ENCODE measurements around the gene TLK1.

TLK1 gene

GRCh38 chr2:171160119-171160955, at the start of gene TLK1:
Gene TLK1, minus strand, starts transcription at chr2:171160893. Its CDS starts 465 bp downstream, at chr2:171160428.
- DNase-seq: peak; percentile 70

GRCh38 chr2:171210216-171210863, 49.6 kb upstream of the TLK1 start:
- DNase-seq: no peak

GRCh38 chr2:171208657-171209056, 48.0 kb upstream of the TLK1 start:
- no peak for DNase-seq

GRCh38 chr2:171206422-171207115, 45.9 kb upstream of the TLK1 start:
- DNase-seq: no peak

GRCh38 chr2:171205551-171205950, 44.9 kb upstream of the TLK1 start:
- no peak for DNase-seq

- DNase-seq: no peak
Observed at GRCh38 chr2:171201767-171202166, 41.1 kb upstream of the TLK1 start.

GRCh38 chr2:171201271-171201670, 40.6 kb upstream of the TLK1 start:
- DNase-seq: no peak

GRCh38 chr2:171200469-171200868, 39.8 kb upstream of the TLK1 start:
- no peak for DNase-seq

- no peak for DNase-seq
Observed at GRCh38 chr2:171191021-171191420, 30.3 kb upstream of the TLK1 start.

- DNase-seq: no peak
Observed at GRCh38 chr2:171187819-171188218, 27.1 kb upstream of the TLK1 start.

- no peak for DNase-seq
Observed at GRCh38 chr2:171187177-171187576, 26.5 kb upstream of the TLK1 start.

- no peak for DNase-seq
Observed at GRCh38 chr2:171185941-171186340, 25.2 kb upstream of the TLK1 start.

- no peak for DNase-seq
Observed at GRCh38 chr2:171185165-171185818, 24.6 kb upstream of the TLK1 start.

GRCh38 chr2:171181064-171182049, 20.7 kb upstream of the TLK1 start:
- DNase-seq: no peak

GRCh38 chr2:171180229-171180930, 19.7 kb upstream of the TLK1 start:
- no peak for DNase-seq

GRCh38 chr2:171178993-171179392, 18.3 kb upstream of the TLK1 start:
- no peak for DNase-seq

GRCh38 chr2:171176516-171176915, 15.8 kb upstream of the TLK1 start:
- no peak for DNase-seq

- DNase-seq: no peak
Observed at GRCh38 chr2:171174075-171174474, 13.4 kb upstream of the TLK1 start.

GRCh38 chr2:171173087-171173486, 12.4 kb upstream of the TLK1 start:
- DNase-seq: no peak

- no peak for DNase-seq
Observed at GRCh38 chr2:171171808-171172207, 11.1 kb upstream of the TLK1 start.

- no peak for DNase-seq
Observed at GRCh38 chr2:171169839-171170238, 9.1 kb upstream of the TLK1 start.

Measured in NCI-H526 treated with DMSO at 0.1 percent for 48 hours (cell line).